Measurements from ENCODE around the gene ACKR3.

ACKR3 gene

GRCh38 chr2:236550701-236551465, 18.7 kb upstream of the ACKR3 start:
- TF ChIP-seq POLR2A (IDR thresholded peaks at IDR 0.05; ENCODE audit: low read depth, low read length) (no peak), POLR2AphosphoS5 (IDR thresholded peaks at IDR 0.05; ENCODE audit: low read depth, low read length) (no peak), TAF1 (IDR thresholded peaks at IDR 0.05; ENCODE audit: borderline replicate concordance, low read depth, low read length) (no peak)
- FAIRE-seq = peak; percentile 92
- no peak for DNase-seq (ENCODE audit: insufficient read length)

- FAIRE-seq (peak; percentile 89), DNase-seq (ENCODE audit: insufficient read length) (no peak)
- TF ChIP-seq POLR2AphosphoS5 (IDR thresholded peaks at IDR 0.05; ENCODE audit: low read depth, low read length) (no peak), POLR2A (IDR thresholded peaks at IDR 0.05; ENCODE audit: low read depth, low read length) (0 out of 2 replicates have a peak, but pooled peaks have one; percentile 32)
Measured at GRCh38 chr2:236551471-236552211, 18.0 kb upstream of the ACKR3 start.

GRCh38 chr2:236552212-236552542, 17.4 kb upstream of the ACKR3 start:
- no peak for TF ChIP-seq TAF1 (IDR thresholded peaks at IDR 0.05; ENCODE audit: borderline replicate concordance, low read depth, low read length)
- TF ChIP-seq POLR2A (IDR thresholded peaks at IDR 0.05; ENCODE audit: low read depth, low read length) = no peak
- no peak for TF ChIP-seq POLR2AphosphoS5 (IDR thresholded peaks at IDR 0.05; ENCODE audit: low read depth, low read length)
- DNase-seq (ENCODE audit: insufficient read length) = no peak
- no peak for FAIRE-seq

GRCh38 chr2:236552581-236553363, 16.9 kb upstream of the ACKR3 start:
- TF ChIP-seq TAF1 (IDR thresholded peaks at IDR 0.05; ENCODE audit: borderline replicate concordance, low read depth, low read length) = no peak
- no peak for TF ChIP-seq POLR2A (IDR thresholded peaks at IDR 0.05; ENCODE audit: low read depth, low read length)
- TF ChIP-seq POLR2AphosphoS5 (IDR thresholded peaks at IDR 0.05; ENCODE audit: low read depth, low read length) = no peak
- DNase-seq (ENCODE audit: insufficient read length) (no peak), FAIRE-seq (peak; percentile 70)

GRCh38 chr2:236553522-236553921, 16.1 kb upstream of the ACKR3 start:
- no peak for TF ChIP-seq POLR2AphosphoS5 (IDR thresholded peaks at IDR 0.05; ENCODE audit: low read depth, low read length)
- DNase-seq (ENCODE audit: insufficient read length) (no peak), FAIRE-seq (no peak)

- no peak for DNase-seq (ENCODE audit: insufficient read length)
- peak; percentile 82 for FAIRE-seq
- no peak for TF ChIP-seq POLR2AphosphoS5 (IDR thresholded peaks at IDR 0.05; ENCODE audit: low read depth, low read length)
- no peak for TF ChIP-seq TAF1 (IDR thresholded peaks at IDR 0.05; ENCODE audit: borderline replicate concordance, low read depth, low read length)
- TF ChIP-seq POLR2A (IDR thresholded peaks at IDR 0.05; ENCODE audit: low read depth, low read length) = no peak
Measured at GRCh38 chr2:236554629-236555282, 14.9 kb upstream of the ACKR3 start.

DNA sequence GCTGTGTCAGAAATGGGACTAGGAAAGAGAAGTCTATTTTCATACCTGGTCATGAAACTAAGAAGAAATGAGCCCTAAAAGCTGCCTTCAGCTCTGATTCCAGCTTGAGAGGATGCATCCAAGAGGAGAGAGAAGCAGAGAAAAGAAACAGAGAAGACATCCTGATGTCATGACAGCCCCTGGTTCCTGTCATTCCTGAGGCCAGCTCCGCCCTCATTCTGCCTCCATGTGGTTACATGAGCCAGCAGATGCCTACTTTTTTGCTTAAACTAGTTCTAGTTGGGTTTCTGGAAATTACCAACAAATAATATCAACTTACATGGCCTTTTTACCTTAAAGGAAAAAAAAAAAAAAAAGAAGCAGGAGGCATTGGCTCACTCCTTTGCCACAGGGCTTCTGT, 14.1 kb upstream of the ACKR3 start:
- no peak for TF ChIP-seq POLR2AphosphoS5 (IDR thresholded peaks at IDR 0.05; ENCODE audit: low read depth, low read length)
- TF ChIP-seq TAF1 (IDR thresholded peaks at IDR 0.05; ENCODE audit: borderline replicate concordance, low read depth, low read length) = no peak
- TF ChIP-seq POLR2A (IDR thresholded peaks at IDR 0.05; ENCODE audit: low read depth, low read length) = no peak
- DNase-seq (ENCODE audit: insufficient read length) (no peak), FAIRE-seq (no peak)

DNA sequence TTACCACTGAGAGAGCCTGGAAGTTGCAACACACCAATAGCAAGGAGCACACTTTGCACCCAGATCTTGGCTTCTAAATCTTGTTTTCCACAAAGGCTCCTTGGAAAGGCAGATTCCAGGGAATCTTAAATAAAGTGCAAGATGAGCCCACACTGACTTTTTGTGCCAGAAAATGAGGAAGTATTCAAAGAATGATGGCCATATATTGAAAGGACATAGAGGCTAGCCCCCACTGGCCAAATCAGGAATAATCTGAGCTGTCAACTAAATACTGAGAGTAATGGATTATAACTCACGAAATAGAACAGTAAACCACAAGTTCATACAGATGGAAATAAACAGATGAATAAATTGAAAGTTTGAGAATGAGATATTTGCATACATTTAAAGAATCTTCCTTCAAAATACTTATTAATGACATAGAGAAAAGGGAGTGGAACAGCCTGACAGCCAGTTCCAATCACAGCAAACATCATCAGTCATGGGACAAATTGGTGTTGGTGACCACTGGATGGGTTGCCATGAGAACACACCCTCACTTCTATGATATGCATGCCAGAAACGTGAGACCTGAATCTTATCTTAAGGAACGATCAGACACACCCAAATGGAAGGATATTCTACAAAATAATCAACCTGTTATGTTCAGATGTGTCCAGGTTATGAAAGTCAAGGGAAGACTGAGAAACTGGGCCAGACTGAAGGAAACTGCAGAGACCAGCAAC, 12.2 kb upstream of the ACKR3 start:
- no peak for FAIRE-seq
- TF ChIP-seq TAF1 (IDR thresholded peaks at IDR 0.05; ENCODE audit: borderline replicate concordance, low read depth, low read length) (no peak), POLR2A (IDR thresholded peaks at IDR 0.05; ENCODE audit: low read depth, low read length) (no peak), POLR2AphosphoS5 (IDR thresholded peaks at IDR 0.05; ENCODE audit: low read depth, low read length) (no peak)
- DNase-seq (ENCODE audit: insufficient read length) = no peak

- DNase-seq (ENCODE audit: insufficient read length) (no peak), FAIRE-seq (no peak)
- no peak for TF ChIP-seq POLR2AphosphoS5 (IDR thresholded peaks at IDR 0.05; ENCODE audit: low read depth, low read length)
Measured at GRCh38 chr2:236558036-236558435, 11.6 kb upstream of the ACKR3 start.

- no peak for DNase-seq (ENCODE audit: insufficient read length)
- no peak for TF ChIP-seq POLR2A (IDR thresholded peaks at IDR 0.05; ENCODE audit: low read depth, low read length)
- TF ChIP-seq TAF1 (IDR thresholded peaks at IDR 0.05; ENCODE audit: borderline replicate concordance, low read depth, low read length) = no peak
- TF ChIP-seq POLR2AphosphoS5 (IDR thresholded peaks at IDR 0.05; ENCODE audit: low read depth, low read length) = no peak
- peak; percentile 61 for FAIRE-seq
Measured at GRCh38 chr2:236558993-236559978, 10.3 kb upstream of the ACKR3 start.
